Renal cortical epithelial cell (primary cell): ENCODE measurements around the gene ARHGAP11A. TPM values are rescaled to one million over a fixed set of nuclear protein-coding genes. Genes with fewer than 3 reads are reported as not detected.

Source experiments
- DNase-seq: peaks from one replicate; pipeline ENCODE4 v3.0.0-alpha.2; 2011; ENCODE audit warnings: low read depth
- total RNA-seq: library from RNA; depleted of rRNA; stranded (reverse); fragments of >200 nt; gene quantifications from 2 replicates; pipeline ENCODE4 v1.2.3, GENCODE V29; 2014

ARHGAP11A gene
- total RNA-seq, 1 donor from 2014 or later: 4.5 TPM

DNA sequence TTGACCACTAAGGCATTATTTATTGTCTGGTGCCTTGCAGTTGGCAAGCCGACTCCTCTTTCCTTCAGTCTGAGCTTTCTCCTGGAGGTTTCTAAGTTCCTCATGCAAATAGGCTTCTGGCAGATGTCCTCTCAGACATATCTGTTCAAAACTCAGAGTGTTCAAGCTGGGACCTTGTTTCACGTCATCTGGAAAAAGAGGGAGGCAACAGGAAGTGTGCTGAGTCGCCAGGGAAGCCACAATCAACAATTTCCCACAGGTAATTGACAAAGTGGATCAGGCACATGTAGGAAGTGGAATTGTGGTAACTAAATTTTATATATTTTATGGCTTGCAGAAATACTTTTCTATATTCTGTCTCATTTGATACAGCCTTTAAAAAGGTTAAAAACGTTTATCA, 40.8 kb downstream of the ARHGAP11A start:
- DNase-seq: no peak

DNA sequence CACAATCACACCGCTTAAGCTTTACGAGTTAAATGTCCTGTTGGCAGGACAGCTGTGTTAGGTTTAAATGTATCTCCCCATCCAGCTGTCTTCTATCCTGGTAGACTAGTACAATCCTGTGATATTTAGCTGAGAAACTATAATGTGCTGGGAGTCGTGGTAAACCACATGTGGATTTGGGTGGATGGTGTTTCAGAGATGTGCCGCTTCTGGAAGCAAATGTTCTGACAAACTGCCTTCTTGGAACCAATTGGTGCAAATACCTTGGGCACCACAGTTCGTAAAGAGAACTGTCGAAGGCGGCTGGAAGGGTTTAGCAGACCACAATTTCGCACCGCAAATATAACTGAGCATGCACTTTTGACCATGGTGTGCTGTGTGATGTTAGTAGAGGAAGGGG, 41.2 kb downstream of the ARHGAP11A start:
- DNase-seq: no peak

DNA sequence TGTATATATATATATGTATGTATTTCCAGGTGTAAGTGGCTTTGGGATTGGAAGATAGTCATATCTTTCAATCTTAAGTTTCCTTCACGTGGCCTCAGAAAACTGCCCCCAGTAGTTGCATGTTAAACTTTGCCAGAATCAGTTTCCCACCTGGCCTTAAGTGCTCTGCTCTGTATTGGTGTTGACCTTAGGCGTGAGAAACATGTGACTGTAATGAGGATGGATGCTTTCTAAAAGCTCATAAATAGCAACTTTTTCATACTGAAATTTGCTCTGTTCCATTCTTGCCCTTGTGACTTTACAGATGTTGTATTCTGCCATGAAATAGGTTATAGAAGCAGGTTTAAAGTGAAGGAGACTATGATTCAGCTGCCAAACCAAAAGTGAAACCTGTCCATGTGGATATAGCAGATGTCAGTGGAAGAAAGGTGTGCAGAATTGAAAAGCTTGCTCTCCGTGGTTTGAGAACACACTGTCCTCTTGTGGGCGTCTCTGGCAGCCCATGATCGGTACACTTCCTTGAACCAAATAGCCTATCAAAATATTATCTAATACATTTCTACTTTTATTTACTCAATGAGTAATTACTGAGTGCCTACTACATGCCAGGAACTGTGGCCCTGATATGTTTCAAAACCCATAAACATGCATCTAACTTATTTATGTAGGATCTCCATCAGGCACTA, 42.0 kb downstream of the ARHGAP11A start:
- DNase-seq: peak; percentile 29

DNA sequence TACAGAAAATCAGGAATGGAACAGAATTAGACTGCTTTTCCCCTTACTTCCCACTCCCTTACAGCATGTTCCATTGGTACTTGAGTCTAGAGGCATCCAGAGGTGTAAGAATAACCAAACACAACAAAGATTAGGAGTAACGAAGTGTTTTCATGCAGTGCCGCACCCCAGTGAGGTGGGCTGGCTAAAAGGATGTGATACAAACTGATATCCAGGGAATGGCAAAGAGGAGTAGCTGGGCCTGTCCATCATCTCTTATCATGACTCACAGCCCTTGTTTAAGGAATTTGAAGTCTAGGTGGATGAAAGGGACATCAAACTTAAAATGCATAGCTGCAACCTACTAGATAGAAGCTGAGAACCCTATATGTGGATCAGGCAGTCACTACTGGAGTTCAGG, 42.6 kb downstream of the ARHGAP11A start:
- no peak for DNase-seq

DNA sequence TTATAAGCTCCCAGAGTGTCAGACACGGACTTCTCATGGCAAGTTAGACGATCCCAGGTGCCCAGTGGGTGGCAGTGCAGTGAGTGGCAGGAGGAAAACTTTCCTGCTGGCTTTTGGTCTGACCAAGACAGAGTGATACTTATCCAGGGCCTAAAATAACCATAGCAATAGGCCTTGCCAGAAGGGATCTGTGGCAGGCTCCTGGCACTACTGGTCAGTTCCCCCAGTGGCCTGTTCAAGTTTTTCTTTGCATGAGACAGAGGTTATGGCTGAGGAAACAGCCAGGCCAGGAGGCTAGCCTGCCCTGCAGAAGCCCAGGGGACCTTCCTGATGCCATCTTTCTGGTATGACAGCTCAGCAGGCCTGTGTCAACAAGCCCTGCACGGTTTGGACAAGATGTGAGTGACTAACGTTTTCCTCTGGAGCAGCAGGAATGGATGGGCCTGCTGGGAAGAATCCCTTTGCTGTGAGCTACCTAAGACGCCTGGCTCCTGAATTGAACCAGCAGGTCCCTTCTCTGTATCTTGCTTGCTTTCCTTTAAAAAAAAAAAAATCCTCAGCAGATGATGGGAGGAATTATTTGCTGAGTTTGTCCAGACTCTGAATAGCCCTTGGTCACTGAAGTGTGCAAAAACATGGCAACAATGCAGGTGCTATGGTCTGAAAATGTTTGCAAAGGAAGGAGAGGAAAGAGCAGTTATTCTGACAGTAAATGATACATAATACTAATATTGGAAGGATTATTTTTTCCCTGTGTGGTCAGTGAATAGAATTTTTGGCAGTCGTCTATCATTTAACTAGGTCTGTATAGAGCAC, 44.2 kb downstream of the ARHGAP11A start:
- DNase-seq: peak; percentile 56

DNA sequence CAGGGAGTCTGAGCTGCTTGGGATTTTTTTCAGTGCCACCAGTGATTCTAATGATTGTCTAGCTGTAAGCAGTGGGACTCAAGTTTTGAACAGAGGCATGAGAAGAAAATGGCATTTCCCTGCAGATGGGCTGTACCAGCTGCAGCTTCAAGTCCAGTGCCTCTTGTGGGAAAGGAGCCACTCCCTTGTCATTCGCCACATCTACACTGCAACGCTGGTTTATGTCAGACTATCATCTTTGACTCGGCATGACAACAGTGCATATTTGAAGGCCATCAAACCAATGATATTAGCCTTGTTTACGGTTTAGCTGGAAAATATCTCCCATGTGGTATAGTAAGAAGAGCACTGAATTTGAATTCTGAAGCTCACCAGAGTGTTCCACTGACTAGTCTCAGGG, 48.4 kb downstream of the ARHGAP11A start:
- DNase-seq: no peak

DNA sequence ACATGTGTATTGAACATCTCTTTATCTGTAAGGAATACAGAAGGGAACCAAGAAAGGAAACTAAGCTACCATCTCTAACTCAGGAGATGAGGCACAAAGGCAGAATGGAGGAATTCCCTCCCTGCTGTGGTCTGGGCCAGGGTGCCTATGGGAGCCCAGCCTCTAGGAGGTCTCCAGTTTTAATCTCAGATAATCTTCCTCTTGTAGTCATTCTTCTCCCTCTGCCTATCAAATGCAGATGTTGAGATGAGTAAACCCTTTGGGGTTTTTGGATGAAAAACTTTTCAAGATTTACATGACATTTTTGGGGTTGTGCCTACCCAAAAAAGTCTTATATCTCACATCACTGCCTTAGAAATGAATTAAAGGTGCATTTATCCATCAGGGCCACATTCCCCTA, 49.5 kb downstream of the ARHGAP11A start:
- no peak for DNase-seq

DNA sequence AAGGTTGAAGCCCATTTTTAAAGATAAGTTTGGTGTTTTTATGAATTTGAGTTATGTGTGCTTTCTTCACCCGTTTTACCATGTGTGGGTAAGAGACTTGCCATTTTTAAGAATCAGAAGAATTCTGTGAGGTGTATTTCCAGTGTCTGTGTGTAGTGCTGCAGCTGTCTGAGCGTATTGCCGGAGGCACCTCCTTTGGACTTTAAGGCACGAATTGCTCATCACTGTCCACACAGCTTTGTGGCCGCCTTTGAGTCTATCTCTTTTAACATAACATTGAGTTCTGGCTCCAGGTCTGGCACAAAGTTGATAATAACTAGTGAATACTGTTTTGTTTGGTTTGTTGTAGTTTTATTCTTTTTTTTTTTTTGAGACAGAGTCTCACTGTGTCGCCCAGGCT, 52.0 kb downstream of the ARHGAP11A start:
- DNase-seq: no peak

DNA sequence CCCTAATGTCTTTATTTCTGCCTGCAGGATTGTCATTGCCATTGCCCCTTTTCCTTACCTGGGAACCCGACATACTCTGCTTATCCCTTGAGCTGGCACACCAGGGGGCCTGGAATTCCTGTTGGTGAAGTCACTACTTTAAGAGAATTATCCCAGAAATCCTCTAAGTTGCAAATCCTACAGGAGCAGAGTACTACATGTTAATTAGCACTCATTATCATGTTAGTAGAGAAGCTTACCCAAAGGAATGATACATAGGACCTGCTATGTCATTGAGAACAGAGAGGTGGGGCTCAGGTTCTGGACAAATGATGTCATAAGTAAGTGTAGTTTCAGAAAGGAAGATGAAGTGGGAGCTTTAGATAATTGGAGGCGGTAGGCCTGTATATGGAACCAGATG, 53.6 kb downstream of the ARHGAP11A start:
- DNase-seq: no peak

DNA sequence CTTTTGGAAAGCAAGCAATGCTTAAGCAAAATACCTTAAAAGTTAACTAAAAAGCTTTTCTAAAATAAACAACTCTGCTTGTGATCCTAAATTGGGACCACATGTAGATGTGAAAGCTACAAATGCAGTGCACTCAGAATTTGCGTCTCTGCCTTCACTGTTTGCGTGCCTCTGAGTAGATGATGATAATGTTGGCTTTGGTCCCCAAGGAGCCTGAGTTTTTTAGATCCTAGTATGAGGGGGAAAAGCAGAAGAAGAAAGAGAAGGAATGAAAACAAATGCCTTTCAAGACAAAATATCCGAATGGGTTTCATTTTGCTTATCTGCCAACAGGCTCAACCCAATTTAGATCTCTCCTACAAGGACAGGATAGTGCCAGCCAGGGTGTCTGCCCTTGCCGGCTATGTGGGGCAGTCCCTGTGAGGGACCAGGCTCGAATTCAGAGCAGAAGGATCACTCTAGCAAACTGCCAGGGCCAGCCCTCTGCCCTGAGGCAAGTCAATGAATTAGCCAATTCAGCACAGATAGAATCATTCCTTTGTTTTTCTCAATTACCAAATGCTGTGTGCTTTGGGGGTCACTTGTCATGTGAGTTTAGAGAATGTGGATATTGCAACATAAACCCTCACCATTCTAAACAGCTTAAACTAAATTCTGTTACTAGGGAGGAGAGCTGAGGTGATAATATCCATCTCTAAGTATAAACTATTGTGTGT, 54.8 kb downstream of the ARHGAP11A start:
- peak; percentile 85 for DNase-seq

DNA sequence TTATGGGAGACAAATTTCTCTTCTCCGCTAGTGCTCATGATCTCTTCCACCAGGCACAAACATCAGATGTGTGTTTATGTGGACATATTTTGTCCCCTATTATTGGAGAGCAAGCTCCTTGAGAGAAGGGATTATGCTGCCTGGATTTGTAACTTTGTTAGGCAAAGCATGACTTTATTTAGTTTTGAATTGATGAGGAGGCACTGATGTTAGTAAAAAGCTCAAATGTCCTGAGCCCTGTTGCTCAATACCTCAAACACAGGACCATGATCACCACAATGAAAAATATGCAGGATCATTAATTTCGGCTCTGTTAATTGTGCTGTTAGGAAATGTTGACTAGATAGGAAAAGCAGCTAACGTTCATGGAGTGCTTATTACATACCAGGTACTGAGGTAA, 55.3 kb downstream of the ARHGAP11A start:
- DNase-seq: no peak

DNA sequence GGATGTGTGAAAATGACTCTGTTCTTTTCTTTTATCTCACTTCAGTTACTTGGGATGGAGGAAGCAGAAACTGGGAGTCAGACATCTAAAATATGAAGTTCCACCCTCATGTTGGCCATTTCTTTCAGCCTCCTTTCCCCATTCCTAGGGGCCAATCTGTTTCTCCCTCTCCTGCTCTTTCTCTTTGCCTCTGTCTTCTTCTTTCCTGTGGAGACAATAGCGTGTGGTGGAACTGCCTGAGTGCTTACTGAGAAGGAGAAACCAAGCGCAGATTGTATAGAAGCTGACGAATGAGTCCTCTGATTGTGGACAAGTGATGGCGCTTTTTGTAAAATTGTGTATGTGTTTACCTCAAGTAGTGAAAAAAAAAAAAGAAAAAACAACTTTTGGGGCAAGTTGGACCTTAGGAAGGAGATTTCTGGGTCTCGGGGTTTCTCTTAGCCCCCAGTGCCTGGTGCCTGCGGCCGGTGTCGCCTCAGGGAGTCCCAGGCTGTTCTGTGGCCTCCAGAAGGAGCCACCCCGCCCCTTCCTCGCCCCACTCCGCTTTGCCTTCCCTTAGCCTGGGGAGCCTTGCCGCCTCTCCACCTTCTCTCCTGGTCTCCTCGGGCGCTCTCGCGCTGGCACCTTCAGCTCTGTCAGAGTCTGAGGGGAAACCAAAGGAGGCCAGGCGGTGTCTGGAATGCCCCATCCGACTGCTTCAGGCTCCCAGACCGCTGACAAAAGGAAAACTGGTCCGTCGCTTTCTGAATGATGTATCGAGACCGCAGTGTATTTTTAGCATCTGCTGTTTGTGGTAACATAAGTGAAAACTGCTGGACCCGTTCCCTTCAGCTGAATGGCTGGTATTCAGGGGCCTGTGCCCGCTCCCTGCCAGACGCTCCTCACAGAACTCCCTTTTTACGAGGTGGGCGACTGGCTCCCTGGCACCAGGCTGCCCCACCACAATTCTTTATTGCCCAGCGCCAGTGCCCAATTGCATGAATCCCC, 56.3 kb downstream of the ARHGAP11A start:
- DNase-seq: no peak

DNA sequence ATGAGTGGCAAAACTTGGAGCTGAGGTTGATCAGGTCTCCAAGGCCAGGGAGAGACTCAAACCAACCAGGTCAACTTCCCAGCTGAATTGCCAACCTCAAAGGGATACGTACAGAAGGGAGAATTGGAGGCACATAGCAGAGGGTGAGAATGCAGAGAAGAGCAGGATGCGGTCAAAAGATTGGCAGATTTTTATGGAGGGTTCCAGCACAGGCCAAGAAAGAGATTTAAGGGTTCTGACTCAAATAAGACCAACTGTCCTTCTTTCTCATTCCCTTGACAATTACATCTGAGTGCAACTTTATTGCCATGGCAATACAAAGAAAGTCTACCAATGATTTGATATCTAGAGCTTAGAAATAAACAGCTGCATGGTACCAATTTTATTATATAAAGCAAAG, 59.4 kb downstream of the ARHGAP11A start:
- no peak for DNase-seq

DNA sequence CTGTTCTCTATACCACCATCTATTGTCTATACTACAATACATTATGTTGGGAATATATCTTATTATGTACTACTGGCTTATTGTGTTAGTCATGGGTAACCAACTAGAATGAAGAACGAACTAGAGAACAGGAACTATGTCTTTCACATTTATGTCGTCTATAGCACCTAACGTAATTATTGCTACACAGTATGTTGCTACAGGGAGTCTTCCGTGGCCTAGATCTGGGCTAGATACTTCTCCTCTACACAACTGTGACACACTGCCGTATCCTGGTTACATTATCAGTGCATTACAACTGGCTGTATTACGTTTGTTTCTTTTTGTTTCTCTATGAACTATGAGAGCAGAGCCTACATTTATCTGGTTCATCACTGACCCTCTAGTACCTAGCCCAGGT, 60.2 kb downstream of the ARHGAP11A start:
- DNase-seq: no peak

DNA sequence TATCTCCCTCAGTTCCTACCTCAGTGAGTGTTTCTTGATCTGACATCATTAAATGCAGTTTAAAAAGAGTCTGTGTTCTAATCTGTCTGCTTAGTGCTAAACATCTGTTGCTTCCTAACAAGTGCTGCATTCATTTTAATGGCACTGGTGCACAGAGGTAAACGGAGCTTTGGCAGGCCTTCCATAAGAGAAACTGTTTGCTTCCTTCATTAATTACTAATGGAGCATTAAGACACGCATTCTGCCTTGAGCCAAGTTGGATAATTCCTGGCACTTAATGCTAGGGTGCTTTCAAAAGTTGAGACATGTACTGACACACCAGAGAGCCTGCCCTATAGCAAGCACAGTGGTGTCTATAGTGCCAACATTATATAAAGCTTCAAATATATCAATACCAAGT, 60.9 kb downstream of the ARHGAP11A start:
- DNase-seq: peak; percentile 41

DNA sequence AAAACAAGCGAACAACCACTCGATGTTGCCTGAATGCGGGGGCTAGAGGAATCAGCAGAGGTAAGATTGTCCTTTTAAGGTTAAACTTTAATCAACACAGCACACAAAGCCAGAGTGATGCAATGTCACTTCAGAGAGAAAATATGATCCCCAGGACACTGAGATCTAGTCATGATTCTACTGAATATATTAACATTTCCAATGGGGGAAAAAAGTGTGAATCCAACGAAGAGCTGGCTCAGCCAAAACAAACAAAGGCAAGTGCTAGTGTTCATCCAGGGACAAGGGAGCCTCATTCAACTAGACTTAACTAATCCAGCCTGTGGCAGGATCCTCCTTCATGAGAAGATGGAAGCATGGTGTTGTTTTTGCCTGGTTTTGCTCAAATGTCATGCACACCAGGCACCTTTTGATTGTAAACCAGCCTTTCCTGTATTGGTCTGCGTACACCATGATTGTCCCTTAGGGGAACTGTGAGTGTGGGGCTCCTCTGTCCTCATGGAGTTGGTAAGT, 62.0 kb downstream of the ARHGAP11A start:
- peak; percentile 83 for DNase-seq

DNA sequence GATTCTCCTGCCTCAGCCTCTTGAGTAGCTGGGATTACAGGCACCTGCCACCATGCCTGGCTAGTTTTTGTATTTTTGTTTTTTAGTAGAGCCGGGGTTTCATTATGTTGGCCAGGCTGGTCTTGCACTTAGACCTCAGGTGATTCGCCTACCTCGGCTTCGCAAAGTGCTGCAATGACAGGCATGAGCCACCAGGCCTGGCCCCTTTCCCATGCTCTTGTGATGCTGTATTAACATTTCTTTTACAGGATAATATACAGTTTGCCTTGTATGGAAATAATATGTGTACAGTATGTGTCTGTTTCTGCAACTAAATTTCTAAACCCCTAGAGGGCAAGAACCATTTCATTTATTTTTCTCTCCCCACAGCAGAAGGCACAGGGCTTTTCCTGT, 64.0 kb downstream of the ARHGAP11A start:
- no peak for DNase-seq

DNA sequence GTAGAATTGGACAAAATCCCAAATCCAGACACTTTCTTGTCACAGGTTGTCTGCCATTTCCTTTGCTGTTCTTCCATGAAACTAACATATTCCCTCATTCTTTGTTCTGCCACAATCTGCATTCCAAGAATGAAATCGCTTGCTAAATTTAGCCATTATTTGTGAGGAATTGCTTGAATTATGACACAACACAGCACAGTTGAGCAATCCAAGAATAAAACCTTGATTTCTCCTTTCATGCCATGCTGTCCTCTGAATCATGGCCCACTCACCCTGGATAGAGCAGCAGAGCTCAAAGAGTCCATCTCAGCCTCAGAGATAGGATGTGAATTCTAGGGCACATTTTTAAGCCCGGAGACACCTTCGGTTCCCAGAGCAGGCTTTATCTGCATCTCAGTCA, 67.3 kb downstream of the ARHGAP11A start:
- DNase-seq: peak; percentile 97

DNA sequence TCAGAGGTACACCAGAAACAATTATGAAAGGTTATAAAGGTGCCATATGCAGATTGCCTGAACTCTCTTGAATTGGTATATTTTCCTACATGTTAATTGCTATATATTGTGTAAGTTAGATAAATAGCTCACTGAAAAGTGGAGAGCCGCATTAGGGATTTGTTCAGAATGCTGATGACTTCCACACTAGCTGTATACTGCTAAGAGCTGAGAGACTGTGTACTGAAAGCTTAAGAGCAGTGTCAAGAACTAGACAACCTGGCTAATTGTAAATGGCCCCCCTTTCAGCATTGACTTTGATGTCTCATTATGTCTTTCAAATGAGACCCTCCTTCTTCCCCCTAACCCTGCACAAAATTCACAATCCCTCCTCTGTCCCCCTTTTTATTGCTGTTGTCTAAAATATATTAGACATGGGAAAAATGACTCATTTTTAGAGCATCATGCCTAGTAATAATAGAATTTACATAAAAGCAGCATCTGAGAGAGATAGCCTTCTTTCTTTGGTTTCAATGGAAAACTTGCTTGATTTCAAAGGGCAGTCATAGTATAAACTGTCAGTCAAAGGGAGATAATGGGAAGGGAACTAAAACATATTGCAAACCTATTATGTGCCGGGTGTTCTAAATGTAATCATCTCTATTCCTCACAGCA, 67.8 kb downstream of the ARHGAP11A start:
- no peak for DNase-seq

DNA sequence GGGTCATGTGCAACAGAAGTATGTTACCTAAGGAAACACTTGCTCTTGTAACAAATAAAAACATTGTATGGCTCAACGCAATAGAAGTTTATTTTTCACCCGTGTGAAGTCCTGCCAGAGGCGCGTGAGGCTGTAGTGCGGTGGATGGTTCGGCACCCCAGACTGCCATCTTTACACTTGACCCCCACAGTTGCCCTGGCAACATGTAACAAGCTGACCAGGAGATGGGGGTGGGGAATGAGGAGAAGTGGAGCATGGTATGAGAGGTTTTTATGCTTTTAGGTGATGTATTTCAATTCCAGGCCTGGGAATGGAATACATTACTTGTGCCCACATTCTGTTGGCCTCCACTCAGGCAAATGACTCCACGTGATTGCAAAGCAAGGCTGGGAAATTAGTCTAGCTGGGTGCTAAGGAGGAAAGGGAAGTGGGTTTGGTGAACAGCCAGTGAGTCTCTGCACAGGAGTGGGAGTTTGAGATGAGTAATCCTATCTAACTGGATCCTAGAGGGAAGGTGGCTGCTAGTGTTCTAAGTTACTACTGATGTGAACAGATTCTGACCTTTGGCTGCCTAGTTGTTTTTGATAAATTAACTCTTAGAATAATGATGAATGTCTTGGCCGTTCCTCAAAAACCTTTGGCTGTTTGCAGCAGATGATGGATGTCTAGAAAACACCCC, 68.7 kb downstream of the ARHGAP11A start:
- DNase-seq: peak; percentile 97
